K562 (cell line): ENCODE measurements around the gene IGSF3. TPM values are rescaled to one million over a fixed set of nuclear protein-coding genes. Genes with fewer than 3 reads are reported as not detected.
A peak's percentile ranks its signal among the peaks of the same experiment; 100 is the strongest.

Experiments
- MCM2 ChIP-seq: fragments of 450-650 bp; IDR thresholded peaks from 2 replicates; pipeline ENCODE4 v1.6.1; 2017; ENCODE audit warnings: low read depth, mild to moderate bottlenecking
- PHF20 ChIP-seq: fragments of 450-650 bp; IDR thresholded peaks from 2 replicates; pipeline ENCODE4 v1.6.1; 2018; ENCODE audit not compliant: partially characterized antibody
- PHF8 ChIP-seq: fragments of 200-600 bp; sonication (generic); IDR thresholded peaks from 2 replicates; pipeline ENCODE4 v1.6.1; 2012; ENCODE audit warnings: mixed run types, mild to moderate bottlenecking, inconsistent platforms, low read length, moderate library complexity, borderline replicate concordance
- POU5F1 ChIP-seq: fragments of 150-350 bp; IDR thresholded peaks from 2 replicates; pipeline ENCODE4 v1.6.1; 2014; ENCODE audit warnings: borderline replicate concordance, low read length, low read depth, mild to moderate bottlenecking; ENCODE audit not compliant: partially characterized antibody
- RAD21 ChIP-seq, 2 experiments: fragments of 250-450 bp in 1 of 2; fragments of 450-650 bp in 1 of 2; sonication (Bioruptor Pico) in 1 of 2; formaldehyde crosslinking in 1 of 2; IDR thresholded peaks in 1 of 2; conservative IDR thresholded peaks in 1 of 2; 2 replicates each; pipeline versions ENCODE4 v1.4.0 to v1.8.0; 2020 to 2022; ENCODE audit warnings: mild to moderate bottlenecking in 2 of 2, moderate library complexity in 1 of 2
- SETDB1 ChIP-seq: IDR thresholded peaks from one replicate; pipeline ENCODE4 v1.6.1; 2012; ENCODE audit warnings: low read length, control low read depth, inconsistent platforms
- SNIP1 ChIP-seq: fragments of 450-650 bp; IDR thresholded peaks from 2 replicates; pipeline ENCODE4 v1.7.1; 2017; ENCODE audit warnings: low read depth, mild to moderate bottlenecking
- ZFP30 ChIP-seq: fragments of 250-450 bp; sonication (Bioruptor Pico); IDR thresholded peaks from 2 replicates; pipeline ENCODE4 v1.8.0; 2022; ENCODE audit warnings: moderate library complexity, mild to moderate bottlenecking, inconsistent platforms, borderline replicate concordance
- ZNF175 ChIP-seq: fragments of 200-800 bp; sonication (Bioruptor generic); IDR thresholded peaks from 2 replicates; pipeline ENCODE4 v1.6.1; 2016; ENCODE audit warnings: low read depth, mild to moderate bottlenecking, missing genetic modification characterization, missing compliant biosample characterization
- ZNF217 ChIP-seq: sonication (generic); formaldehyde crosslinking; IDR thresholded peaks from 2 replicates; pipeline ENCODE4 v1.8.0; 2022; ENCODE audit warnings: mild to moderate bottlenecking, missing genetic modification reagents
- ZNF695 ChIP-seq: fragments of 450-650 bp; formaldehyde crosslinking; IDR thresholded peaks from 2 replicates; pipeline ENCODE4 v1.4.0; 2020; ENCODE audit warnings: mild to moderate bottlenecking, moderate library complexity
- polyA plus RNA-seq, 8 experiments: library from polyadenylated mRNA; depleted of rRNA in 4 of 8; stranded (reverse) in 5 of 8; unstranded in 3 of 8; fragments of >200 nt; fragmentation: Nextera tagmentation in 2 of 8; fragmentation: Illumina TruSeq in 1 of 8; extraction: Ambion mirVana in 2 of 8; extraction: Trizol in 1 of 8; gene quantifications; 2 replicates each; pipeline versions ENCODE4 v1.2.1 to v1.2.3, GENCODE V29; 2011 to 2014; ENCODE audit warnings: inconsistent platforms in 1 of 8, missing spikeins in 1 of 8
- total RNA-seq, 7 experiments: library from RNA; depleted of rRNA in 6 of 7; stranded (reverse); fragments of >200 nt in 6 of 7; fragmentation: Illumina TruSeq in 2 of 7; extraction: Trizol in 2 of 7; gene quantifications; 2 replicates each; pipeline versions ENCODE4 v1.2.1 to v1.2.3, GENCODE V29; 2011 to 2021; ENCODE audit warnings: low replicate concordance in 1 of 7
- TF ChIP-seq, protein P1 (sequence below): fragments of 150-350 bp; IDR thresholded peaks from 2 replicates; pipeline ENCODE4 v1.6.1; 2014; ENCODE audit warnings: low read depth, mild to moderate bottlenecking, low read length, borderline replicate concordance
- TF ChIP-seq, protein P2 (sequence below): fragments of 450-650 bp; IDR thresholded peaks from 2 replicates; pipeline ENCODE4 v1.6.1; 2018; ENCODE audit warnings: mild to moderate bottlenecking, low read depth; ENCODE audit not compliant: partially characterized antibody
- TF ChIP-seq, protein P3 (sequence below): fragments of 450-650 bp; formaldehyde crosslinking; IDR thresholded peaks from 2 replicates; pipeline ENCODE4 v1.4.0; 2022; ENCODE audit warnings: missing genetic modification characterization
- TF ChIP-seq, protein P4 (sequence below): fragments of 450-650 bp; conservative IDR thresholded peaks from 2 replicates; pipeline ENCODE4 v1.6.1; 2016; ENCODE audit warnings: missing genetic modification characterization, low read depth, mild to moderate bottlenecking, missing compliant biosample characterization, moderate library complexity
- TF ChIP-seq, protein P5 (sequence below): fragments of 450-650 bp; IDR thresholded peaks from 2 replicates; pipeline ENCODE4 v1.6.1; 2016; ENCODE audit warnings: borderline replicate concordance

IGSF3 gene
- total and polyA plus RNA-seq, 9 of the 15 experiments (the other 6 are each of a cell fraction or from before 2014, with no cell fraction given): 1.1 to 15.0 (median 8.3) TPM

DNA sequence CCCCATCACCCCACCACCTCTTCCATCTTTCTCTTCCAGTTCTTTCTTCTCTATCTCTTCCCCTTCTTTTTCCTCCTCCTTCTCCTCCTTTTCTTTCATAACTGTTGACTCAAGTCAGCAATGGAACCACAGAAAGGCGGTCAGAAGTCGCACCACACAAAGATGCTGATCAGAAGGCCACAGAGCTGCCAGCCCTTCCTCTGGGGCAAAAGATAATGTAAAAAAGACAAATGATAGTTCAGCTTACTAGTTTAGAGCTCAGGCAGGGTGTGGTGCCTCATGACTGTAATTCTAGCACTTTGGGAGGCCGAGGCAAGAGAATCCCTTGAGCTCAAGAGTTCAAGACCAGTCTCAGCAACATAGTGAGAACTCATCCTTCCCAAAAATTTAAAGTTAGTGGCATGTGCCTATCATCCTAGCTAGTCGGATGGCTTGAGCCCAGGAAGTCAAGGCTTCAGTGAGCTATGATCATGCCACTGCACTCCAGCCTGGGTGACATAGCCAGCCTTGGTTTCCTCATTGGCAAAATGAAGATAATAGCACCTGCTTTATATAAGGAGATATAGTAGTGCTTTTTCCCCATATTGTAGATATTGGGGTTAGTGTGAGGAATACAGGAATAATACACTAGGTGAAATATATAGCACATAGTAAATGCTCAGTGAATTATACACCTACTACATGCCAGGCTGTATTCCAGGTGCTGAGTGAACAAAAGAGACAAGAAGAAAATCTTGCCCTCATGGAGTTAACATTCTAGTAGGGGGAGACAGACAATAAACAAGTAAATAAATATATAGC, 12.5 kb upstream of the IGSF3 start (continued):
- TF ChIP-seq RAD21 (CRISPR knock-in tag; conservative IDR thresholded peaks at IDR 0.05 in 1 of 2, IDR thresholded peaks at IDR 0.05 in 1 of 2) (no peak), SNIP1 (no peak), PHF20 (no peak), SETDB1 (no peak), ZFP30 (CRISPR knock-in tag) (no peak), ZNF175 (no peak), ZNF217 (no peak), POU5F1 (no peak), PHF8 (peak; percentile 2; the same call in 1 of the 2 replicates), ZNF695 (CRISPR knock-in tag) (no peak), MCM2 (no peak)
- TF ChIP-seq, protein P1, sequence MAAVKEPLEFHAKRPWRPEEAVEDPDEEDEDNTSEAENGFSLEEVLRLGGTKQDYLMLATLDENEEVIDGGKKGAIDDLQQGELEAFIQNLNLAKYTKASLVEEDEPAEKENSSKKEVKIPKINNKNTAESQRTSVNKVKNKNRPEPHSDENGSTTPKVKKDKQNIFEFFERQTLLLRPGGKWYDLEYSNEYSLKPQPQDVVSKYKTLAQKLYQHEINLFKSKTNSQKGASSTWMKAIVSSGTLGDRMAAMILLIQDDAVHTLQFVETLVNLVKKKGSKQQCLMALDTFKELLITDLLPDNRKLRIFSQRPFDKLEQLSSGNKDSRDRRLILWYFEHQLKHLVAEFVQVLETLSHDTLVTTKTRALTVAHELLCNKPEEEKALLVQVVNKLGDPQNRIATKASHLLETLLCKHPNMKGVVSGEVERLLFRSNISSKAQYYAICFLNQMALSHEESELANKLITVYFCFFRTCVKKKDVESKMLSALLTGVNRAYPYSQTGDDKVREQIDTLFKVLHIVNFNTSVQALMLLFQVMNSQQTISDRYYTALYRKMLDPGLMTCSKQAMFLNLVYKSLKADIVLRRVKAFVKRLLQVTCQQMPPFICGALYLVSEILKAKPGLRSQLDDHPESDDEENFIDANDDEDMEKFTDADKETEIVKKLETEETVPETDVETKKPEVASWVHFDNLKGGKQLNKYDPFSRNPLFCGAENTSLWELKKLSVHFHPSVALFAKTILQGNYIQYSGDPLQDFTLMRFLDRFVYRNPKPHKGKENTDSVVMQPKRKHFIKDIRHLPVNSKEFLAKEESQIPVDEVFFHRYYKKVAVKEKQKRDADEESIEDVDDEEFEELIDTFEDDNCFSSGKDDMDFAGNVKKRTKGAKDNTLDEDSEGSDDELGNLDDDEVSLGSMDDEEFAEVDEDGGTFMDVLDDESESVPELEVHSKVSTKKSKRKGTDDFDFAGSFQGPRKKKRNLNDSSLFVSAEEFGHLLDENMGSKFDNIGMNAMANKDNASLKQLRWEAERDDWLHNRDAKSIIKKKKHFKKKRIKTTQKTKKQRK: no peak
- TF ChIP-seq, protein P2, sequence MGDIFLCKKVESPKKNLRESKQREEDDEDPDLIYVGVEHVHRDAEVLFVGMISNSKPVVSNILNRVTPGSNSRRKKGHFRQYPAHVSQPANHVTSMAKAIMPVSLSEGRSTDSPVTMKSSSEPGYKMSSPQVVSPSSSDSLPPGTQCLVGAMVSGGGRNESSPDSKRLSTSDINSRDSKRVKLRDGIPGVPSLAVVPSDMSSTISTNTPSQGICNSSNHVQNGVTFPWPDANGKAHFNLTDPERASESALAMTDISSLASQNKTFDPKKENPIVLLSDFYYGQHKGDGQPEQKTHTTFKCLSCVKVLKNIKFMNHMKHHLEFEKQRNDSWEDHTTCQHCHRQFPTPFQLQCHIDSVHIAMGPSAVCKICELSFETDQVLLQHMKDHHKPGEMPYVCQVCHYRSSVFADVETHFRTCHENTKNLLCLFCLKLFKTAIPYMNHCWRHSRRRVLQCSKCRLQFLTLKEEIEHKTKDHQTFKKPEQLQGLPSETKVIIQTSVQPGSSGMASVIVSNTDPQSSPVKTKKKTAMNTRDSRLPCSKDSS: no peak
- TF ChIP-seq, protein P3, sequence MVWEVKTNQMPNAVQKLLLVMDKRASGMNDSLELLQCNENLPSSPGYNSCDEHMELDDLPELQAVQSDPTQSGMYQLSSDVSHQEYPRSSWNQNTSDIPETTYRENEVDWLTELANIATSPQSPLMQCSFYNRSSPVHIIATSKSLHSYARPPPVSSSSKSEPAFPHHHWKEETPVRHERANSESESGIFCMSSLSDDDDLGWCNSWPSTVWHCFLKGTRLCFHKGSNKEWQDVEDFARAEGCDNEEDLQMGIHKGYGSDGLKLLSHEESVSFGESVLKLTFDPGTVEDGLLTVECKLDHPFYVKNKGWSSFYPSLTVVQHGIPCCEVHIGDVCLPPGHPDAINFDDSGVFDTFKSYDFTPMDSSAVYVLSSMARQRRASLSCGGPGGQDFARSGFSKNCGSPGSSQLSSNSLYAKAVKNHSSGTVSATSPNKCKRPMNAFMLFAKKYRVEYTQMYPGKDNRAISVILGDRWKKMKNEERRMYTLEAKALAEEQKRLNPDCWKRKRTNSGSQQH (CRISPR knock-in tag): 0 out of 2 replicates have a peak, but pooled peaks have one; percentile 41
- TF ChIP-seq, protein P4, sequence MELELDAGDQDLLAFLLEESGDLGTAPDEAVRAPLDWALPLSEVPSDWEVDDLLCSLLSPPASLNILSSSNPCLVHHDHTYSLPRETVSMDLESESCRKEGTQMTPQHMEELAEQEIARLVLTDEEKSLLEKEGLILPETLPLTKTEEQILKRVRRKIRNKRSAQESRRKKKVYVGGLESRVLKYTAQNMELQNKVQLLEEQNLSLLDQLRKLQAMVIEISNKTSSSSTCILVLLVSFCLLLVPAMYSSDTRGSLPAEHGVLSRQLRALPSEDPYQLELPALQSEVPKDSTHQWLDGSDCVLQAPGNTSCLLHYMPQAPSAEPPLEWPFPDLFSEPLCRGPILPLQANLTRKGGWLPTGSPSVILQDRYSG (tag): no peak
- TF ChIP-seq, protein P5, sequence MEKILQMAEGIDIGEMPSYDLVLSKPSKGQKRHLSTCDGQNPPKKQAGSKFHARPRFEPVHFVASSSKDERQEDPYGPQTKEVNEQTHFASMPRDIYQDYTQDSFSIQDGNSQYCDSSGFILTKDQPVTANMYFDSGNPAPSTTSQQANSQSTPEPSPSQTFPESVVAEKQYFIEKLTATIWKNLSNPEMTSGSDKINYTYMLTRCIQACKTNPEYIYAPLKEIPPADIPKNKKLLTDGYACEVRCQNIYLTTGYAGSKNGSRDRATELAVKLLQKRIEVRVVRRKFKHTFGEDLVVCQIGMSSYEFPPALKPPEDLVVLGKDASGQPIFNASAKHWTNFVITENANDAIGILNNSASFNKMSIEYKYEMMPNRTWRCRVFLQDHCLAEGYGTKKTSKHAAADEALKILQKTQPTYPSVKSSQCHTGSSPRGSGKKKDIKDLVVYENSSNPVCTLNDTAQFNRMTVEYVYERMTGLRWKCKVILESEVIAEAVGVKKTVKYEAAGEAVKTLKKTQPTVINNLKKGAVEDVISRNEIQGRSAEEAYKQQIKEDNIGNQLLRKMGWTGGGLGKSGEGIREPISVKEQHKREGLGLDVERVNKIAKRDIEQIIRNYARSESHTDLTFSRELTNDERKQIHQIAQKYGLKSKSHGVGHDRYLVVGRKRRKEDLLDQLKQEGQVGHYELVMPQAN: no peak
